H9 (cell line): ENCODE data around the gene SPRYD4. TPM values are rescaled to one million over a fixed set of nuclear protein-coding genes. Genes with fewer than 3 reads are reported as not detected.

Experiments used
- DNase-seq: peaks from one replicate; pipeline ENCODE4 v3.0.0-alpha.2; 2017
- H2AFZ ChIP-seq: one replicate; pipeline ENCODE4 v1.6.1; 2013; ENCODE audit warnings: mild to moderate bottlenecking, low read length, control low read depth, moderate library complexity
- H2AK5ac ChIP-seq: 2 replicates; pipeline ENCODE4 v1.6.1; 2013; ENCODE audit warnings: low read length, control low read depth, mixed read lengths; ENCODE audit not compliant: insufficient read length
- H2BK120ac ChIP-seq: one replicate; pipeline ENCODE4 v1.6.1; 2013; ENCODE audit warnings: low read depth, mild to moderate bottlenecking, low read length, control low read depth, inconsistent platforms; ENCODE audit not compliant: poor library complexity, severe bottlenecking
- H2BK12ac ChIP-seq: 2 replicates; pipeline ENCODE4 v1.6.1; 2013; ENCODE audit warnings: low read length, control low read depth, mixed read lengths, low read depth; ENCODE audit not compliant: insufficient read length
- H2BK15ac ChIP-seq: 2 replicates; pipeline ENCODE4 v1.6.1; 2013; ENCODE audit warnings: low read depth, low read length, control low read depth
- H2BK20ac ChIP-seq: one replicate; pipeline ENCODE4 v1.6.1; 2013; ENCODE audit warnings: low read depth, mild to moderate bottlenecking, low read length, control low read depth, inconsistent platforms; ENCODE audit not compliant: poor library complexity, severe bottlenecking
- H2BK5ac ChIP-seq: 2 replicates; pipeline ENCODE4 v1.6.1; 2013; ENCODE audit warnings: low read length, control low read depth, mixed read lengths; ENCODE audit not compliant: insufficient read length
- H3K14ac ChIP-seq: 2 replicates; pipeline ENCODE4 v1.6.1; 2013; ENCODE audit warnings: low read length, control low read depth; ENCODE audit not compliant: insufficient read depth
- H3K18ac ChIP-seq: 2 replicates; pipeline ENCODE4 v1.6.1; 2013; ENCODE audit warnings: low read depth, mild to moderate bottlenecking, mixed read lengths, low read length, control low read depth; ENCODE audit not compliant: insufficient read length
- H3K23ac ChIP-seq: 2 replicates; pipeline ENCODE4 v1.6.1; 2013; ENCODE audit warnings: low read length, control low read depth, mixed read lengths, low read depth; ENCODE audit not compliant: insufficient read length
- H3K23me2 ChIP-seq: 2 replicates; pipeline ENCODE4 v1.6.1; 2013; ENCODE audit warnings: low read depth, mild to moderate bottlenecking, mixed read lengths, low read length, control low read depth; ENCODE audit not compliant: insufficient read length, poor library complexity, severe bottlenecking
- H3K27ac ChIP-seq: 2 replicates; pipeline ENCODE4 v1.5.1; 2013; ENCODE audit warnings: low read length, control low read depth, mixed read lengths, low read depth; ENCODE audit not compliant: insufficient read length
- H3K27me3 ChIP-seq: 2 replicates; pipeline ENCODE4 v1.6.1; 2013; ENCODE audit warnings: low read length, control low read depth, inconsistent platforms; ENCODE audit not compliant: insufficient read depth
- H3K4ac ChIP-seq: 2 replicates; pipeline ENCODE4 v1.6.1; 2013; ENCODE audit warnings: low read depth, mild to moderate bottlenecking, control low read depth, inconsistent platforms, low read length, moderate library complexity
- H3K4me1 ChIP-seq: 2 replicates; pipeline ENCODE4 v1.6.1; 2013; ENCODE audit warnings: low read length, control low read depth, inconsistent platforms; ENCODE audit not compliant: insufficient read depth
- H3K4me2 ChIP-seq: 2 replicates; pipeline ENCODE4 v1.6.1; 2013; ENCODE audit warnings: low read length, control low read depth, mixed read lengths; ENCODE audit not compliant: insufficient read length, insufficient read depth
- H3K56ac ChIP-seq: 2 replicates; pipeline ENCODE4 v1.6.1; 2013; ENCODE audit warnings: low read depth, mild to moderate bottlenecking, mixed read lengths, low read length, control low read depth; ENCODE audit not compliant: insufficient read length
- H3K79me1 ChIP-seq: 2 replicates; pipeline ENCODE4 v1.6.1; 2013; ENCODE audit warnings: low read depth, mild to moderate bottlenecking, moderate library complexity, low read length, control low read depth, inconsistent platforms; ENCODE audit not compliant: insufficient read depth, poor library complexity, severe bottlenecking
- H3K79me2 ChIP-seq: 2 replicates; pipeline ENCODE4 v1.6.1; 2013; ENCODE audit warnings: low read length, control low read depth, inconsistent platforms; ENCODE audit not compliant: insufficient read depth
- H3K9ac ChIP-seq: 2 replicates; pipeline ENCODE4 v1.6.1; 2013; ENCODE audit warnings: low read length, control low read depth, mixed read lengths; ENCODE audit not compliant: insufficient read length; ENCODE audit errors: extremely low read depth
- H3K9me3 ChIP-seq: one replicate; pipeline ENCODE4 v1.6.1; 2013; ENCODE audit warnings: low read depth, low read length, inconsistent platforms; ENCODE audit not compliant: control insufficient read depth
- H3T11ph ChIP-seq: one replicate; pipeline ENCODE4 v1.6.1; 2013; ENCODE audit warnings: mild to moderate bottlenecking, low read length, control low read depth, inconsistent platforms
- H4K20me1 ChIP-seq: one replicate; pipeline ENCODE4 v1.6.1; 2013; ENCODE audit not compliant: control insufficient read depth, insufficient read length, insufficient read depth
- H4K5ac ChIP-seq: 2 replicates; pipeline ENCODE4 v1.6.1; 2013; ENCODE audit warnings: low read depth, mild to moderate bottlenecking, mixed read lengths, low read length, control low read depth; ENCODE audit not compliant: insufficient read length
- H4K8ac ChIP-seq: replicated peaks from 2 replicates; pipeline ENCODE4 v1.6.1; 2013; ENCODE audit warnings: low read length, control low read depth, mixed read lengths, low read depth; ENCODE audit not compliant: insufficient read length
- H4K91ac ChIP-seq: 2 replicates; pipeline ENCODE4 v1.6.1; 2013; ENCODE audit warnings: low read depth, mild to moderate bottlenecking, moderate library complexity, mixed read lengths, low read length, control low read depth; ENCODE audit not compliant: insufficient read length
- H3K27ac Mint-ChIP-seq, 3 experiments: 2 replicates in 2 of 3; 3 replicates in 1 of 3; pipeline ENCODE4 v1.8.0; 2020 to 2021; ENCODE audit warnings: mixed read lengths in 3 of 3, mild to moderate bottlenecking in 1 of 3, moderate library complexity in 1 of 3
- H3K27me3 Mint-ChIP-seq: 2 replicates; pipeline ENCODE4 v1.8.0; 2021; ENCODE audit warnings: low read depth, mild to moderate bottlenecking, moderate library complexity, mixed read lengths
- H3K36me3 Mint-ChIP-seq, 3 experiments: 2 replicates in 2 of 3; 3 replicates in 1 of 3; pipeline ENCODE4 v1.8.0; 2020 to 2021; ENCODE audit warnings: low read depth in 3 of 3, mixed read lengths in 3 of 3; ENCODE audit not compliant: insufficient read depth in 1 of 3
- H3K4me1 Mint-ChIP-seq, 2 experiments: 2 replicates each; pipeline ENCODE4 v1.8.0; 2020; ENCODE audit warnings: mixed read lengths in 2 of 2
- H3K4me3 Mint-ChIP-seq, 2 experiments: 2 replicates in 1 of 2; 3 replicates in 1 of 2; pipeline ENCODE4 v1.8.0; 2020 to 2021; ENCODE audit warnings: mild to moderate bottlenecking in 2 of 2, mixed read lengths in 2 of 2, moderate library complexity in 1 of 2
- H3K9me3 Mint-ChIP-seq, 2 experiments: 2 replicates in 1 of 2; 3 replicates in 1 of 2; pipeline ENCODE4 v1.8.0; 2020; ENCODE audit warnings: mild to moderate bottlenecking in 2 of 2, mixed read lengths in 2 of 2, moderate library complexity in 1 of 2
- WGBS: extraction: QIAGEN DNeasy Blood & Tissue Kit; methylation state at CpG from one replicate; pipeline ENCODE4 v1.1.7; 2013; ENCODE audit warnings: missing lambda C conversion rate, low lambda C conversion rate, mixed read lengths; ENCODE audit not compliant: insufficient read length; ENCODE audit errors: extremely low coverage; 5-methylcytosine and 5-hydroxymethylcytosine counted together
- total RNA-seq: library from RNA; stranded (reverse); gene quantifications from 2 replicates; pipeline ENCODE4 v1.2.1, GENCODE V29; 2021
- TF ChIP-seq, protein P1 (sequence below): fragments of 200-600 bp; sonication (generic); conservative IDR thresholded peaks from 3 replicates; pipeline ENCODE4 v1.8.0; 2021; ENCODE audit warnings: antibody characterized with exemption, mild to moderate bottlenecking

The SPRYD4 gene
- total RNA-seq, 1 experiment from 2014 or later, result 4.9 TPM

DNA sequence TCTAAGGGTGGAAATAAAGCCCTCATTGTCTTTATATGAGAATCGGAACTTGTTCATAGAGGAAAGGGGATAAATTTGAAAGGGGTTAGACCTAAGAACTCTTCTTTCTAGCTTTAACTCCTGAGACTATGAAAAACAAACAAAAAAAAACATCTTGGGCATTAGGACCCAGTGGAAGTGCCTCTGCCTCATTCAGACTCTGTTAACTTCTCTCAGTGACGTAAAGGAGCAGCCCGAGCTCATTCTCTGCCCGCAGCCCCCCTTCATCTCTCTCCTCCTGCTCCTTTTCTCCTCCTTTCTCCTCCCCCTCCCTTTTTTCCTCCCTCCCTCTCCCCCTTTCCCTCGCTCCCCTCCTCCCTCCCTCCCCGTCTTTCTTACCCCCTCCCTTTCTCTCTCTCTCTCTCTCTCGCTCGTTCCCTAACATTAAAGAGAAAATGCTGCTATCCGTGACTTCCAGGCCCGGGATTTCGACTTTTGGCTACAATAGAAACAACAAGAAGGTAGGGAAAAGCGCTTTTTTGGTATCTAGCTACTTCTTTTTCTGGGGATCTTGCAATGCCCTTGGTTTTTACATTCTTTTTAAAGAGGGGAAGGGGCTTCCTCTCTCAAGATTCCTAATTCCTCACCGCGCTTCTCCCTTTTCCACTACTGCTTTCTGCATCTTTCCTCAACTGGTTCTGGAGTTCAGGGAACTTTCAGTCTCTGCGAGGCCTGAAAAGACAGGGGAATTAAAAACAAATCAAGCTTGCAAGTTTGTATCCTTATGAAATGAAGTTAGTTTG is 53.4 kb downstream of the SPRYD4 start, which contains the start of gene RBMS2:
Gene RBMS2, plus strand, starts transcription at position 231 of the 782 bp plus-strand sequence. Its CDS starts 204 bp downstream, at position 435.
- Mint-ChIP-seq H3K36me3 (no peaks in the 10 kb centered on the region), H3K27me3 (no peaks in the 10 kb centered on the region), H3K9me3 (no peaks in the 10 kb centered on the region), H3K27ac (peak within 1 kb of the TSS; percentile 13 to 93 (median 75); a peak in 5 of 7 replicates), H3K4me3 (peak within 1 kb of the TSS; percentile 81 to 87), H3K4me1 (peaks cover 24 to 32% of the 10 kb centered on the region in 2 experiments)
- Histone ChIP-seq H3K14ac (peak within 1 kb of the TSS; percentile 42; the same call in 1 of the 2 replicates), H2BK5ac (no peak within 1 kb of the TSS), H2AFZ (no peak within 1 kb of the TSS), H3K9me3 (no peaks in the 10 kb centered on the region), H3K4me2 (peak within 1 kb of the TSS; percentile 91), H4K5ac (no peak within 1 kb of the TSS), H4K20me1 (no peaks in the 10 kb centered on the region), H3K79me2 (no peaks in the 10 kb centered on the region; the same call in 1 of the 2 replicates), H2BK15ac (no peak within 1 kb of the TSS), H2BK120ac (no peak within 1 kb of the TSS), H3K79me1 (peaks cover 3% of the 10 kb centered on the region), H3K18ac (no peak within 1 kb of the TSS), H3T11ph (no peak within 1 kb of the TSS), H3K27me3 (no peaks in the 10 kb centered on the region), H2AK5ac (no peak within 1 kb of the TSS), H3K4ac (no peak within 1 kb of the TSS), H3K23me2 (peaks cover 5% of the 10 kb centered on the region), H3K4me1 (no peaks in the 10 kb centered on the region), H4K91ac (no peak within 1 kb of the TSS), H2BK12ac (no peak within 1 kb of the TSS), H3K56ac (no peak within 1 kb of the TSS), H4K8ac (no peak within 1 kb of the TSS), H3K27ac (peak within 1 kb of the TSS; percentile 66), H3K9ac (peak within 1 kb of the TSS; percentile 74), H3K23ac (no peak within 1 kb of the TSS), H2BK20ac (peak within 1 kb of the TSS; percentile 97)
- WGBS, result no CpG with 5 or more reads among the region's 15 CpGs
- TF ChIP-seq, protein P1, sequence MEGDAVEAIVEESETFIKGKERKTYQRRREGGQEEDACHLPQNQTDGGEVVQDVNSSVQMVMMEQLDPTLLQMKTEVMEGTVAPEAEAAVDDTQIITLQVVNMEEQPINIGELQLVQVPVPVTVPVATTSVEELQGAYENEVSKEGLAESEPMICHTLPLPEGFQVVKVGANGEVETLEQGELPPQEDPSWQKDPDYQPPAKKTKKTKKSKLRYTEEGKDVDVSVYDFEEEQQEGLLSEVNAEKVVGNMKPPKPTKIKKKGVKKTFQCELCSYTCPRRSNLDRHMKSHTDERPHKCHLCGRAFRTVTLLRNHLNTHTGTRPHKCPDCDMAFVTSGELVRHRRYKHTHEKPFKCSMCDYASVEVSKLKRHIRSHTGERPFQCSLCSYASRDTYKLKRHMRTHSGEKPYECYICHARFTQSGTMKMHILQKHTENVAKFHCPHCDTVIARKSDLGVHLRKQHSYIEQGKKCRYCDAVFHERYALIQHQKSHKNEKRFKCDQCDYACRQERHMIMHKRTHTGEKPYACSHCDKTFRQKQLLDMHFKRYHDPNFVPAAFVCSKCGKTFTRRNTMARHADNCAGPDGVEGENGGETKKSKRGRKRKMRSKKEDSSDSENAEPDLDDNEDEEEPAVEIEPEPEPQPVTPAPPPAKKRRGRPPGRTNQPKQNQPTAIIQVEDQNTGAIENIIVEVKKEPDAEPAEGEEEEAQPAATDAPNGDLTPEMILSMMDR, result no peak
- DNase-seq, result peak; percentile 96
